H7 (cell line): ENCODE results near the gene NT5DC1. TPM values are rescaled to one million over a fixed set of nuclear protein-coding genes. Genes with fewer than 3 reads are reported as not detected.

ENCODE experiments used
- DNase-seq: peaks from one replicate; pipeline ENCODE4 v3.0.0; 2012
- H3K27me3 ChIP-seq: 2 replicates; pipeline ENCODE4 v1.6.0; 2011; ENCODE audit warnings: mild to moderate bottlenecking, low read length; ENCODE audit not compliant: control insufficient read depth, insufficient read depth
- H3K36me3 ChIP-seq: replicated peaks from 2 replicates; pipeline ENCODE4 v1.5.1; 2011; ENCODE audit warnings: low read length; ENCODE audit not compliant: control insufficient read depth, insufficient read depth
- H3K4me3 ChIP-seq: 2 replicates; pipeline ENCODE4 v1.5.1; 2011; ENCODE audit warnings: low read depth, mild to moderate bottlenecking, control low read depth, low read length, moderate library complexity; ENCODE audit not compliant: insufficient read depth
- total RNA-seq: library from RNA; depleted of rRNA; stranded (reverse); fragments of >200 nt; shearing (Covaris generic); gene quantifications from 2 replicates; pipeline ENCODE4 v1.2.3, GENCODE V29; 2014

NT5DC1 gene
- total RNA-seq, 1 experiment from 2014 or later: 13.0 TPM

DNA sequence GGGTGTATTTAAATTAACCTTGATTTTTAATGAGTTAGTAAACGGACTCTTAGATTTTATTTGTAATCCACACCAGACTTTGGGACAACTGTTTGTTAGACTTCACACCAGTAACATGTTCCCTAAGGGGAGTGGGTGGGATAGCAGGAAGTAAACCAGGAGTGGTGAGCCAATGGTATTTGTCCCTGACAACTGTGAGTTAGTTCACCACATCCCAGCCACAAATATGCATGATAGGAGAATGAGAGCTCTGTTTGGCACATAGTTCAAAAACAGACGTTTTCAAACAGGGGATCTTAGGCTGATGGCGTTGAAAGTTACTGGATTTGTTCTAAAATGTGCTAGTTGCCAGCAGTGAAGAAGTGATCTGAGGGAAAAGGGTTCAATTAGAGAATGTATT lies 44.0 kb downstream of the NT5DC1 start:
- H3K36me3 ChIP-seq: no peaks in the 10 kb centered on the region
- no peak for DNase-seq
- H3K27me3 ChIP-seq: no peaks in the 10 kb centered on the region
- no peak overlapping the region for H3K4me3 ChIP-seq

DNA sequence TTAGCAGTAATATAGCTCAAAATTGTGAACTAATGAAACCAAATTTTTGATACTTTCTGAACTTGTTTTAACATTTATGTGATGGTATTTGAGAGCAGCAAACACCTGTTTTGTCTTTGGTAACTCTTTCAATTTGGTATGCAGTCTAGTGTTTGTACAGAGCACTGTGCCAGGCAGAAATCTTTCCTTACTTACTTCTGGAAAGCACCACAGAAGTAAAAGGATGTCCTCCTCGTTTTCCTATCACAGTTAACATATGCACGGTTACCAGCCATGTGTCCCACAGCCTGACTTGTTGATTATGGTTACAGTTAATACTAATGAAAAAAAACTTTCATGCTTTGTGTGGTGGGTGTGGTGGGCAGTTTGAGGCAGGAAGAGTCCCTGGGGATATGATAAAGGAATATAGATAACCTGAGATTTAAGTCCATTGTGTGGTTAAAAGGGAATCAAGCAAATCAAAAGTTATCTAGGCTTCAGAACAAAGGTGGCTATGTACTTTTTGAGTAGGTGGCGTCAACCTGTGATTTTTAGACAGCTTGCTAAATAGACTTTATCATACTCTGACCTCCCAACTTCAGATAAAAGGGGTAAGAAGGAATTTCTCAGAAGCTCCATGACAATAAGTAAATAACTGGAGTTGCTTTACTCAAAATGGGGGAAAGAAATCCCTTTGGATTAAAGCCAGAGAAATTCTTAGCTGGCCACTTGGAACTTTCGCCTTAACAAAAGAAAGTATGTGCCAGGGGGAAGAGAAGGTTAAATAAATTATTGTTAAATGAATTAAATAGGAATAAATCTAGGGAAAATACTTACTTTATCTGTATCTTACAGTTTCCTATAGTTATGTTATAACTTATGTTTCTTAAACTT lies 45.4 kb downstream of the NT5DC1 start:
- no peak for DNase-seq
- Histone ChIP-seq H3K36me3 (no peaks in the 10 kb centered on the region), H3K27me3 (no peaks in the 10 kb centered on the region), H3K4me3 (no peak overlapping the region)

- Histone ChIP-seq H3K4me3 (no peak overlapping the region), H3K27me3 (no peaks in the 10 kb centered on the region), H3K36me3 (no peaks in the 10 kb centered on the region)
- DNase-seq: no peak
These were observed 52.0 kb downstream of the NT5DC1 start for GRCh38 chr6:116152620-116153019.

GRCh38 chr6:116154887-116155286 lies 54.2 kb downstream of the NT5DC1 start:
- DNase-seq: no peak
- Histone ChIP-seq H3K27me3 (no peaks in the 10 kb centered on the region), H3K4me3 (no peak overlapping the region)

DNA sequence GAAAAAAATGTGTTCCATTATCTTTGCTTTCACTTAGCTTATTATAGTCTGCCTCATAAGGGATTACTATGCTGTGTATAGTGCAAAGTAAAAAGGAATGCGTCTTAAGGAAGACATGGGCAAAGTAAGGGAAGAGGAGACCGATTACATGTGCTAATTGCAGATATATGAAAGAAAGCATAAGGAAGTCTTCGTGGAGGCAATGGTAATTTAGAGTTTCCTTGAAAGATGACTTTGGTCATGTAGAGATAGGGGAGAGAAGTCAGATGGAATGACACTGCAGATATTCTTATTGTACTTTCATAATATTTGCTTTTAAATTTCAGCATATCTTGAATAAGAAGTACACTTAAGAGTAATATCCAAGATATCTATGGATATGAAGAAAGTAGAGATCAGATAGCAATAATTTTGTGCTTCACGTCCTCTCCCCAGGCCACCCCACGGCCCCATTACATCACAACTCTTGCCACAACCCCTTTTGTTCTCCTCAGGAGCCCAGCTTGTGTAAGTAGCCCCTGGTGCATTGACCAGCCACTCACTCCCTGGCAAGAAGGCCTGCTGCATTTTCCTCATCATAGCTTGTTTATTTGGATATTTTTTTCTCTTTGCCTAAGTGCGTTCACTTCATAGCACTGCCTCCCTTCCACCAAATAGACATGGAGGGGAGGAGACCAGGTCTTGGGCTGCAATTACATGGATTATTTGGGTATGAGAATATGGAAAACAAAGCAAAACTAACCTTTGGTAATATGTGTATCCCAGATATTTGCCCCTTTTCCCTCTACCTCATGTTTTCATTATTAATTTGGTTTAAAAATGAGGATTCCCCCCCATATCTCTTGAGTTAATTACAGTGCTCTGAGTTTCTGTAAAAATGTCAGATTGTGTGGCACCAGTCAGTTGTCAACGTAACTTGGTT lies 56.0 kb downstream of the NT5DC1 start:
- Histone ChIP-seq H3K4me3 (no peak overlapping the region), H3K36me3 (no peaks in the 10 kb centered on the region), H3K27me3 (no peaks in the 10 kb centered on the region)
- DNase-seq: no peak

More at GRCh38 chr6:116154887-116155286, 54.2 kb downstream of the NT5DC1 start:
- no peaks in the 10 kb centered on the region for H3K36me3 ChIP-seq

DNA sequence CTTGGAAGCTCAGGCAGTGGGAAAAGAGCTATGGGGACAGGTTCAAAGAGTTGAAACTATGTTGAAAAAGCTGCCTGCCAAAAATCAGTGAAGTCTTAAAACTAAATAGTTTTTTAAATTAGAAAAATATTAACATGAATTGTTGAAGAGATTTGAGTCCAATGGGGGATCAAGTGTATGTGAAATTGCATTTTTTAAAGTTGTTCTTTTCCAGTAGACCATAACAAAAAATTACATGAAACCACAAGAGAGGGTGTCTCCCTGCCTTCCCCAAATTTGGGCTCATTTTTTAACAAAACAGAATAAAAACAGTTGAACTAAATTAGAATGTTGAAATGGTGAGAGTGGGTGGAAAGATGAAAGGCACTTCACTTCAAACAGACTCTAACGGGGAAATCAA lies 56.7 kb downstream of the NT5DC1 start:
- H3K4me3 ChIP-seq: no peak overlapping the region
- H3K27me3 ChIP-seq: no peaks in the 10 kb centered on the region
- H3K36me3 ChIP-seq: no peaks in the 10 kb centered on the region
- no peak for DNase-seq

- H3K4me3 ChIP-seq: no peak overlapping the region
- no peak for DNase-seq
- no peaks in the 10 kb centered on the region for H3K27me3 ChIP-seq
- H3K36me3 ChIP-seq: no peaks in the 10 kb centered on the region
These were observed 58.0 kb downstream of the NT5DC1 start for GRCh38 chr6:116158641-116159040.

DNA sequence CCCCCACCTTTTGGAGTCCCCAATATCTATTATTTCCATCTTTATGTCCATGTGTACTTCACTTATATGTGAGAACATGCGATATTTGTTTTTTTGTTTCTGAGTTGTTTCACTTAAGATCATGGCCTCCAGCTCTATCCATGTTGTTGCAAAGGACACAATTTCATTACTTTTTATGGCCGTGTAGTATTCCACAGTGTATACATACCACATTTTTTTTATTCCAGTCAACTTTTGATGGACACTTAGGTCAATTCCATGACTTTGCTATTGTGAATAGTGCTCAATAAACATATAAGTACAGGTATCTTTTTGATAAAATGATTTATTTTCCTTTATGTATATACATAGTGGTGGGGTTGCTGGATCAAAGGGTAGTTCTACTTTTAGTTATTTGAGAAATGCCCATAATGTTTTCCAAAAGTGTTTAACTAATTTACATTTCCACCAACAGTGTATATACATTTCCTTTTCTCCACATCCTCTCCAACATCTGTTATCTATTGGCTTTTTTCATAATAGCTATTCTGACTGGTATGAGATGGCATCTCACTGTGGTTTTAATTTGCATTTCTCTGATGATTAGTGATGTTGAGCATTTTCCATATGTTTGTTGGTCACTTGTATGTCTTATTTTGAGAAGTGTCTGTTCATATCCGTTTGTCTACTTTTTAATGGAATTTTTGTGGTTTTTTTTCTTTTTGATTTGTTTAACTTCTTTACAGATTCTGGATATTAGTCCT lies 59.3 kb downstream of the NT5DC1 start:
- H3K36me3 ChIP-seq: no peaks in the 10 kb centered on the region

DNA sequence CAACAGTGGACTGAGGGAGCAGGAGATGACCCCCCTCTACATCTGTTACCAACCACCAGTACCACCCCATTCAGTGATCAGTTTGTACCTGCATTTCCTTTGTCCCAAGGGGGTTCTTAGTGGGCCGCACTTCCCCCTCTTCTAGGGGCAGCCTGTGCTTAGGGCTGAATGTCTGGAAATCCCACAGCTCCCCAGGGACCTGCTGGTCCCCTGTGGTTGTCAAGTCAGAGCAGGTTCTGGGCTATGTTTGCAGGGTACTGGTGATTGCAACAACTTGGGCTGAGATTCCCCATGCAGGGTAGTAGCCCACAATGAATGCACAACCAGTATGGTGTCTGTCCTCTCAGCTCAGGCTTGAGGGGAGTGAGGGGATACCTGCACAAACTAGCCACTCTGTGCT lies 64.9 kb downstream of the NT5DC1 start:
- no peaks in the 10 kb centered on the region for H3K27me3 ChIP-seq
- no peak overlapping the region for H3K4me3 ChIP-seq
- H3K36me3 ChIP-seq: no peaks in the 10 kb centered on the region
- DNase-seq: no peak

More for the DNA sequence above, 59.3 kb downstream of the NT5DC1 start:
- Histone ChIP-seq H3K27me3 (no peaks in the 10 kb centered on the region), H3K4me3 (no peak overlapping the region)
- DNase-seq: no peak

- DNase-seq: no peak
- Histone ChIP-seq H3K27me3 (no peaks in the 10 kb centered on the region), H3K36me3 (no peaks in the 10 kb centered on the region), H3K4me3 (no peak overlapping the region)
These were observed 65.7 kb downstream of the NT5DC1 start for GRCh38 chr6:116166369-116166768.

DNA sequence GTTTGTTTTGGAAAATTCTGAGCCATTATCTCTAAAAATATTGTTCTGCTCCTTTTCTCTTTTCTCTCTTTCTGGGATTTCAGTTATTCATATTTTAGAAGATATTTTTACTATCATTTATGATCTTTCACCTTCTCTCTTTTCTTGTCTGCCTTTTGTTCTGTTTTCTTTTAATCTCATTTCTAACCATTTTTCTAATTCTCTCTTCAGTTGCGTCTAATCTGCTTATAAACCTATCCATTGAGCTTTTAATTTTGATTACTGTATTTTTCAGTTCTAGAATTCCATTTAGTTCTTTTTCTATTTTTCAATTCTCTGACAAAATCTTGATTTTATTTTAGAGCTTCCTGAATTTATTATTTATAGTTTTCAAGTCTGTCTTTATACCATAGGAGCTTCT lies 67.5 kb downstream of the NT5DC1 start:
- no peaks in the 10 kb centered on the region for H3K27me3 ChIP-seq
- no peaks in the 10 kb centered on the region for H3K36me3 ChIP-seq
- no peak for DNase-seq
- no peak overlapping the region for H3K4me3 ChIP-seq

DNA sequence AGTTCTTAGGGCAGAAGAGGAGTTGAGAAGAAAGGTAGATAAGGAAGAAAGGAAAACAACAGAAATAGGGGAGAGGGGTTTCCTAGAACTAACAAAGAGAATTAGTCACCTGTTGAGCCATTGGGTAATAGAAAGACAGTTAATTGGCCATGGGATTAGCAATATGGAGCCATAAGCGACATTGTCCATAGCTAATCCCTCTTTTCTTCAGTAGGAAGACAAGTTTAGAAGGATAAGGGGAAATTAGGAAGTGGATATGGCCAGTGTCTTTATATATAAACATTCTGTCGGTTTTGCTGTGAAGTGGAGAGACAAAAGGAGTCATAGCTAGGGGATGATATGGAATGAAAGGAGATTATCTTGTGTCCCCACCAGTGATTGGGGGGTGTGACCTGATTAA lies 69.2 kb downstream of the NT5DC1 start:
- no peaks in the 10 kb centered on the region for H3K27me3 ChIP-seq
- no peak for DNase-seq
- no peaks in the 10 kb centered on the region for H3K36me3 ChIP-seq
- no peak overlapping the region for H3K4me3 ChIP-seq

- no peaks in the 10 kb centered on the region for H3K27me3 ChIP-seq
- DNase-seq: no peak
- no peaks in the 10 kb centered on the region for H3K36me3 ChIP-seq
- no peak overlapping the region for H3K4me3 ChIP-seq
These were observed 69.9 kb downstream of the NT5DC1 start for GRCh38 chr6:116170358-116171057.

DNA sequence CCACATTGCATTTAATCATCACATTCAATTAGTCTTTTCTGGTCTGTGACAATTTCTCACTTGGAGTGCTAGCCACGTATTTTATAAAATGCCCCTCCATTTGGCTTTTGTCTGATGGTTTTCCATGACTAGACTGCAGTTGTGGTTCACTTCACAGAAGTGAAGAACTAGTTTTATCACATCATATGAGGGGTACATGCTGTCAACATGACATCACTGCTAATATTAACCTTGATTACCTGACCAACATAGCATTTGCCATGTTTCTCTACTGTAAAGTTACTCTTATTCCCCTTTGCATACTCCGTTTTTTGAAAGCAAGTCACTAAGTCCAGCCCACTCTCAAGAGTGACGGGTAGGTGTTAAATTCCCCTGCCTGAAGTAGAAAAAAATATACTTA lies 73.3 kb downstream of the NT5DC1 start:
- H3K4me3 ChIP-seq: no peak overlapping the region
- H3K36me3 ChIP-seq: no peaks in the 10 kb centered on the region
- DNase-seq: no peak
- no peaks in the 10 kb centered on the region for H3K27me3 ChIP-seq
